ENCODE measurements around the gene ARHGAP24.

ARHGAP24 gene

DNA sequence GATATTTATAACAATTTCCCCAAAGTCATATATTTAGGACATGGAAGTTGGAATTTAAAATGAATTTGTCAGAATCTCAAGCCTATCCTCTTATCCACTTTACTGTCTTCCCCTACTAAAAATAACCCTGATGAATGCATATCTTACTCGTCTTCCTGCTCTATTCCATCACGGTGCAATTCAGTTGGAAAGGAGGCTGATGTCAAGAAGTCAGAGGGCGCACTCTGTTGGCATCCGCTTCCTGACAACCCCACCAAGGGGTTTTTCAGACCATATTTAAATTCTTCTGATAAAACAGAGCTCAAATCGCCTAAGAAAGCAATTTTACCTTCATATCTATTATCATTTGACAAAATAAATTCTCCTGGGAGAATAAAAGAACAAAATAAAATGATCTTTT lies 233.5 kb downstream of the ARHGAP24 start:
- no peak for DNase-seq

DNA sequence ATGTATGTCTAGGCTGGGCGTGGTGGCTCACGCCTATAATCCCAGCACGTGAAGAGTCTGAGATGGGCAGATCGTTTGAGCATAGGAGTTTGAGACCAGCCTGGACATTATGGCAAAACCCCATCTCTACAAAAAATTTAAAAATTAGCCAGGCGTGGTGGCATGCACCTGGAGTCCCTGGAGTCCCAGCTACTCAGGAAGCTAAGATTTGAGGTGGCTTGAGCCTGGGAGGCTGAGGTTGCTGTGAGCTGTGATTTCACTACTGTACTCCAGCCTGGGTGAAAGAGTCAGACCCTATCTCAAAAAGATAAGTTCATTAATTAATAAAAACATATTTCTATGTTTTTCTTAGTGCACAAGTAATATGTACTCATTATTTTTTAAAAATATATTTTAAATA lies 238.1 kb downstream of the ARHGAP24 start:
- no peak for DNase-seq

DNA sequence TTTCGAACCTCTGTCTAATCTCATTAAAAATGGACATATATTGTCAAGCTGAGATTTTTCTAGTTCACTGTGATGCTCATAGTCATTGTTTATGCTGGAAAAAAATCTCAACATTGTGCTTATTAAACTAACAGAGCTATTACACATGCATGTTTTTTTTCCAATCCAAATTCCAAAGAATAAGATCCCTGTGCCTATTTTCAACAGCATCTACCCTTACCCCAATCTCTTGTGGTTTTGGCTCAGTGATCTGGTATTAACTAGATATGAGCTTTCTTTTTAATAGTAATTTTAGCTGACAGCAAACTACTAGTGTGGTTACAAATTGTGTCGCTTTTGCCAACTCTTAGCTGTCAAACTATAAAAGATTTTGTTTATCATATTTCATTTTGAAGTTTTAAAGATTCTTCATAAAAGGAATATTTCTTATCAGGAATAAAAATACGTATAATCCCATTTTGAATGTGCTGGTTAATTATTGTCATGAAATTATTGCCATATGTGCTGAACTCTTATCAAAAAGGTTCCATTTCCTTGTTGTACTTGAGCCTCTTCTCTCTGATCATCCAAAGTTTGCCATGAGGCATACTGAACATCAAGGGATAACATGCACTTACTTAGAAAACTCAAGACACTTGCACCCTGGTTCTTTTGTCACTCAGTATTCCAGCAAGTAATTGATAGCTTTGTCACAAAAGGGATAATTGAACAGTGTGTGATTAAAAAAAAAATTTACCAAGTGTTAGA lies 241.2 kb downstream of the ARHGAP24 start:
- DNase-seq = no peak

DNA sequence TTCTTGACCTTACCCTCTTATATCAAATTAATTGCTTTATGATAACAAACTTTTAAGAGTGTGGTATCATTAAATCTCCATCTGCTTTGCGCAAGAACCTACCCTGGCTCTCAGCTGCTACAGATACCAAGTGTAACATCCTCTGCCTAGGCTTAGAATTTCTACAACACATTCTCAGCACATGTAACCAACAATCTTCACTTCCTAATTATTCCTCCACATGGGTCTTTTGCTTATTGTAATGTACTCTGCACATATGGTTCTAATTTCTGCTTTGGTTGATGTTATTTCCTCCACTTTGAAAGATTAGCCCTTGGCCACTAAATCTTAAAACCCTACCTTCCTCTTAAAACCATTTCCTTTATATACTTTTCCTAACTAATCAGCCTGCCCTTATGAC lies 242.4 kb downstream of the ARHGAP24 start:
- DNase-seq = no peak

DNA sequence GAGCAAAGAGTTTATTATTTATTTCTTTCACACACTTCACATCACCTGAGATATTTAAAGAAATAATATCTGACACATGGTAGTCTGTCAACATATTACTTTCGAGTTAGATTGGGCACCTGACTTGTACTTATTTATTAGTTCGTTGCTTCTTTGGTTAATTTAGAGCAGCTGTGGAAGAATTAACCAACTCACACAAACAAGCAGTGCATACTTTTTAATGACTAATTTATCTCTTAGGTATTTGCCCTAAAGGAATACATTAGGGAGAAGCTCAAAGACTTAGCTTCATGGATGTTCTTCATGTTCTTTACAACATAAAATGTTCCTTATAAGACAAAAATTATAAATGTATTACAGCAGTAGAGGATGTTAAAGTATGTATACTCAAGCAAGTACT lies 242.9 kb downstream of the ARHGAP24 start:
- no peak for DNase-seq

DNA sequence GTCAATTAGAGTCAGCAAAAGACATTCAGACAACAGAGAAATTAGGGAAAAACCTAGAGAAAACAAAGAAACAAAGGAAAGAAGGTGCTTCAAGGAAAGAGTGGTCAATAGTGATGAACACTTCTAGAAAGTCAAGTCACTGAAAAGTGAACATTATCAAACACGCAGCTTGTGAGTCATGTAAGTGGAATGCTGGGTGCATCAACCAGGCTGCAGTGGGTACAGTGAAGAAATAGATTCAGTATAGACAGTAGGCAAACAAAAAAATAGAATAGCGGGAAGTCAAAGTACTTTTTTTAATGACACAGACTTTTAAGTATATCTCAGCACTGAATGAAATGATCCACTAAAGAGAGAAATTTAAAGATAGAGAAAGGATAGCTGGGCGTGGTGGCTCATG lies 245.8 kb downstream of the ARHGAP24 start:
- no peak for DNase-seq

DNA sequence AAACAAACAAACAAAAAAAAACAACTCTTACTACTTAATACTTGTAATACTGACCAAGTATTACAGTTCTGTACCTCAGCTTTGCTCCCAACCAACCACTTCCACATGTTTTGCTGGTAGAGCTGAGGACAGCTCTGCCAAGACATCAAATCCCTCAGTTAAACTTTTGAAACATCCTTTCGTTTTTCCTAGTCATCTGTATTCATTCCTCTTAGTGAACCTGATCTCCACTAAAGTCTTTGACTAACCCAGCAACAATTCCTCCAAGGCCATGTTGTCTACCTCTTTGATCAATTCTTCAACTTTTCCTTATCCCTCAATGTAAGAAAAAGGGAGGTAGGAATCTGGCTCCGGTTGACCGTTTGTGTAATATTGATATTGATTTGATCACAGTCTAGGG lies 247.5 kb downstream of the ARHGAP24 start:
- no peak for DNase-seq

DNA sequence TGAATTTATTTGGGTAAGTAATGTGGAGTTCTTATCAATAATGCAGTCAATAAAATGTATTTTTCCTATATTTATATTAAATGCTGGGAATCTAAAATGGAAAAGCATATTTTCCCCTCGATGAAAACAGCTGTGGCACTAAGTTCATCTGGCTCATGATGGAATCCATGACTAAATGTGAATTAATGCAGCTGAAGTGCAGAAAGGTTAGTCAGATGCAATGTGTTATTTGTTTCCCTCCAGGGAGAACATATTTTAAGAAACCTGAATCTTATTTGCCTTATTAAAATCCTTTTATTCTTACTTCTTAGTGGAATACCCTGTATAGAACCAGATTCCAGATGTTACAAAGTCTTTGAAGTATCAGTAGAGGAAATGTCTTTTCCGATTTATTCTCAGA lies 247.9 kb downstream of the ARHGAP24 start:
- no peak for DNase-seq

DNA sequence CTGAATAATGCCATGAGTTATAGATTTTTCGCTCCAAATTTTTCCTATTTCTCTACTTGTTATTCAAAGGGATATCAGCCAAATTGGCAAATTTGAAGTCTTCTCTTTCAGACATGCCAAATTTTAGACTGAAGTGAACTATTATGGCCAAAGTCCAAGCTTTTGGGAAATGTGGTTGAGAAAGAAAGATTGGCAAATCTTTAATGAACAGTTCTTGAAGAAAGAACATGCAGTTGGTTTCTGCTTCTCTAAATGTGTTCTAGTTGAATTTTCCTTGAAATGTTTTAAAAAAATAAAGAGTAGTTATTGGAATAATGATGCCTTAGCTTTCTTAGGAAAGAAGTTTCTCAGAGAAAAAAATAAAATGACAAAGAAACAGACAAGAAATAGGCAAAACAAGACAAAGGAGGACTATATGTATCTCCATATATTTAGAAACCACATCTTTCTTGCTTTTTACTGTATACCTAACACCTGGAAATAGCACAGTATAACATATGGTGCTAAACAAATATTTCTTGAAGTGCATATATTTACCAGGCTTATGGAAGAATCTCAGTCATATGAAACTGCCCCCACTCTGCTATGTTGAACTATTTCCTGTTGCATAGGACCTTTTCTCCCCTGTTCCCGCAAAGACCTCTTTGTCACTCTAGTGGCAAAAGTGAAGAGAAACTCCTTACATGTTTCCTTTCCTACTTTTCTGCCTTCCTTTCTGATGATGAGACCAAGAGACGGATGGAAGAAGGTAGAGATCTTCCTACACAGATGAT lies 250.0 kb downstream of the ARHGAP24 start:
- DNase-seq = peak; percentile 51

DNA sequence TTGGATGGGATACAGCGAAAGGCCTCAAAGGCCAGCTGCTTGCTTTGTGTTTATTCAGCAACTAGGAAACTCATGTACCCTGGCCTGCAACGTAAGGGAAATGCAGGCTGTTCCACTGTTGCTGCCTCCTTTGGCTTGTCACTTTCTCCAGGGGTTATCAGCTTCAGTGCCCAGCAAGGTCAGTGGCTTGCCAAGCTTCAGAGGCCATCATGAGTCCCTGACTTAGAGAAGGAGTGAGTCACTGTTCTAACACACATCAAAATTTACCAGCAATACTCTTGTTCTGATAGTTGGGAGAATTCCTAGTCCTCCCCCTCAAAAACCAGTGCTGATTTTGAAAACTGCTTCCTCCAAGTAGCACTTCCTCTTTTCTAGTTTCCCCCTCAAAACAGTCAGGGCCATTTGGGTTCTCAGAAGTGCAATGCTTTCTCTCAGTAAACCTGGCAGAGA lies 250.8 kb downstream of the ARHGAP24 start:
- DNase-seq = peak; percentile 93

DNA sequence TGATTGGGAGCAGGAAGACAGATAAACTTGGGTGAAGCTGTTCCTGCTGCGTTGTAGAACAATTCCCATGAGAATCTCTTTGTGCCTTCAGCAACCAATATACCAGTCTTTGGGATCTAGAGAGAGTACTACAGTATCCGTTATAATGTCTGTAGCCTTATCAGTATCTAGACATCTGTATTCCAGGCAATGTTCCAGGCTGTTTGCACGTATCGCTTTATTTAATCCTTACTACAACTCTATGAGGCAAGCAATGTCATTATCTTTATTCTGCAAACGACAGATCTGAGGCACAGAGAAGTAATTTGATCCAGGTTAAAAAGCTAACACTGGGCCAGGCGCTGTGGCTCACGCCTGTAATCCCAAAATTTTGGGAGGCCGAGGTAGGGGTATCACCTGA lies 251.6 kb downstream of the ARHGAP24 start:
- no peak for DNase-seq

DNA sequence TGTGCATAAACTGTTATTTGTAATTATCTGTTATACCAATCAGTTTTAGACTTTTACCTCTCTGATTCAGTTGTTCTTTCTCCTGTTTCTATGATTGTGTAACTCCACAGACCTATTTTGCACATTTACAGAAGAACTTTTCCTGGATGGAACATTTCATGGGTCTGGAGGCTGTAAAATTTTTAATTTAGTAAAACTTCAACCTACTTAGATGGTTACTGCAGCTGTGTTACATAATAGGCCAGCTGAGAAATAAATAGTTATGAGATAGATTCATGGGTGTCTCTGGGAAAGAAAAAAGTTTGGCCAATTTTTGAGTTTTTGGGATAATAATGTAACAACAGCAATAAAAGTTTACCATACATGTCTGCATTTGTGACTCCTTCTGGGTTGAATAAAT lies 253.5 kb downstream of the ARHGAP24 start:
- no peak for DNase-seq

DNA sequence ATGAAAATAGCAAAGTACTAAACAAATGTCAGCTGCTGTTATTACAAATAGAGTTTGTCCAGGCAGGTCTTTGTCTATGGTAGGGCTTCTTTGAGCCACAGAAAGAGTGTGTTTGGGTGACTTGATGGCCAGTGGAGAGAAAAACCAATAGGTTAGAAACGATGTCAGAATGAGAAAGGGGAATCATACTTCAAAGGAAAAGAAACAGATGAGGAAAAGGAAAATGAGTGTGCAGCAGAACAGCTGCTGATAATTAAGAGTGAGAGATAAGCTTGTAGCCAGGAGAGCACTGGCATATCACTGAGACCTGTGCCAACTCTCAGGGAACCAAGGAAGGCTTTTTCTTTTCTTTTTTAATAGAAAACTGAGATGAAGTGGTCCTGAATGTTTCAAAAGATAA lies 257.2 kb downstream of the ARHGAP24 start:
- DNase-seq = no peak

DNA sequence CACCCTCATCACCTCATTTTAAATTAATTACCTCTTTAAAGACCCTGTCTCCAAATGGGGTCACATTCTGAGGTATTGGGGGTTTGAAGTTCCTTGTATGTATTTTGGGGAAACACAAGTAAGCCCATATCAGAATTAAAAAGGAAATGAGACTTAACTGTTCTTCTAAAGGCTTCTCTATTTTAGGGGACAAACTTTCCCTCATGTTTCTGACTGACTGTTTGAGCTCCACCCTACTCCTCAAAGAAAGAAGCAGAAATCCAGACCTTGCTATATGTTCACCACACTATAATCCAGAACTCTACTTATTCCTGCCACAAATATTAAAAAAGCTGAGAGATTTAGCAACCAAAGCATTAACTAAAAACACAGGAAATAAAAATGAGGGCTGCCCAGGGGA lies 258.8 kb downstream of the ARHGAP24 start:
- peak; percentile 52 for DNase-seq

DNA sequence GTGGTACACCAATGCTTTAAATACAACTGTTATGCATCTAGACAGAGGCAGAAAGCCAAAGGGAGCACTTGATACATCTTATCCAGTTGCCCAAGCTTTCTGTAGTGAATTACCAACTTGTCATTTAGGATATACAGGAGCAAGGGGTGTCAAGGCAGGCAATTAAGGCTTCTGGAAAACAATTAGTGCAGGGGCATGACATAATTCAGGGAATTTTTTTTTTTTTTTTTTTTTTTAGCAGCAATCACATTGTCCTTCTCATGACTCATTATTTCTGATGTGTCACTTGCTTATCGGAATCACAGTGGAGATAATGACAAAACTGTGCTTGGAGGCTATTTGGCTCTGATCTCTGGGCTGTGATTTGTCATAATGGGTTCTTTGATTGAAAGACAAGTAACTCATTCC lies 259.5 kb downstream of the ARHGAP24 start:
- DNase-seq = peak; percentile 84

DNA sequence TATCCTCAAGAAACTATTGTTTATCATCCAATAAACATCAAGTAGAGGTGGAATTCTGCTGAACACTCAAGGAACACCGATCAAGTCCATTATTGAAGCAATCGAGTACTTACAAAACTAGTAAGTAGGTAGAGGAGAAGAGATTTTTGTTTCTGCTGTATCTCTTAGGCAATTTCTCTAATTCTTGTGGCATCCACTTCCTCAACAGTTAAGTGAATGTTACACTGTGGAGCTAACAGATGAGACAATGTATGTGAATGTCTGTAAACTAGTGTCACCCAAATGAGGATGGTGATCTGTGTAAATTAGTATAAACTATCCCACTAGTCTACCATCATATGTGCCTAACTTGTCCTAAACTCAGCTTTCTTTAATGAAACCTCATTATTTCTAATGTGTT lies 261.6 kb downstream of the ARHGAP24 start:
- peak; percentile 63 for DNase-seq

DNA sequence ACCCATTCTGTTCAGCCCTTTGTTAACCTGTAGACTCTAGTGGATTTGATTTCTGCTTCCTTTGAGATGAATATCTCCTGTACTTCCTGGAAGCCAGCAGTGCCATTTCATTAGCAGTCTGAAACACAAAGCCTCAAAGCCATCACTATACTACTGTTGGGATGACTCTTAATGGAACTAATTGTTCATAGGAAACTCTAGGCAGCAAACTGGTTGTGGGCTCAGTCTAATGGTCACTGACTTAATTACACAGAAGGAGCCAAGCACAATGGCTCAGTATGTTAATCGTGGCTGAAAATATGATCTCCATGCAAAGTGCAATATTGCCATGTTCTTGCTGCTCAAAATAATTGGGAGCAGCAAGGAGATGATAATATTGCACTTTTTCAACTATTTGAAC lies 262.3 kb downstream of the ARHGAP24 start:
- DNase-seq = no peak

DNA sequence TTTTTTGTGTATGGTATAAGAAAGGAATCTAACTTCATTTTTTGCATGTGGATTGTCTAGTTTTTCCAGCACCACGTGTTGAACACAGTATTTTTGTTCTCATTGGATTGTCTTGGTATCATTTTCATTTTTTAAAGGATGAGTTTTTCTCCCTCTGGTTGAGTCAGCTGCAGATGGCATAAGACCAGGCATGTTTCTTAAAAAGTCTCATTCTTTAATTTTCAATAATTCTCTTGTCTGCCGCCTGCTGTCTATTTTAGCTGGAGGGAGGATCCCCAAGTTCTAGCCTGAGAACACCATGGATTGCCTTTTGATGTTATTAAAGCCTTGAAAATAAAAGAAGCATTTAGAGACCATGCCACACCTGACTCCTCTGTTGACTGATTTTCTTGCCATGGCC lies 263.8 kb downstream of the ARHGAP24 start:
- no peak for DNase-seq

DNA sequence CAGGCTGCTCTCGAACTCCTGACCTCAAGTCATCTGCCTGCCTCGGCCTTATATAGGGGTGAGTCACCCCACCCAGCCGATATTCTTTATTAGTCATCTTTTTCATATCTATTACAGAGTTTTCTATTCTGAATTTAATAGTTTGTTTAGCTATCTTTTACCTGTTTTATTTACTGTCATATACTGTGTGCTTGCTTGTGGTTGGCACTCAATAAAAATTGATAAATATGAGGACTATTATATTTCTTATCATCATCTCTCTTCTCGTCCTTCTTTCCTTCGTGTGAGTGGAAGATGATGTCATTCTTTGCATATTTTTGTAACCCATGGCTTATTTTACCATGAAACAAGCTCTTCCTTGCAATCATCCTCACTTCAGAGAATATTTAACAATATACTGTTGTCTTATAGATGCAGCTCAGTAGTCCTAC lies 265.5 kb downstream of the ARHGAP24 start:
- DNase-seq = peak; percentile 37

DNA sequence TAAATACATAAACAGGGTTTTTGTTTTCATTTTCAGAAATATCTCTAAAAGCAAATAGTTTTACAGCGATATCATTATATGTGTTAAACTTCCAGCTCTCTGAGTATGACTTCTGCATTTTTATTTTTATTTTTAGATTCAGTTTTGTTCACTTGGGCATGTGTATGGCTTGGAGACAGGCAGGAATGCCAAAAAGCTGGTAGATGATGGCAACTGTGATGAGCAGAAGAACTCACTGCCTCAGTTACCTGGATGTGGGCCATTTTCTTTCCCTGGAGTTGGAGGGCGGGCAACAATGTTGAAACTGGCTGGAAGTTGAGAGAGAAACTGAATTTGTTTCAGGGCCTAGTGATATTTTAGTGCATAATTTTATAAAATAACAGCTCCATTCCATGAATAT lies 266.4 kb downstream of the ARHGAP24 start:
- DNase-seq = peak; percentile 55

DNA sequence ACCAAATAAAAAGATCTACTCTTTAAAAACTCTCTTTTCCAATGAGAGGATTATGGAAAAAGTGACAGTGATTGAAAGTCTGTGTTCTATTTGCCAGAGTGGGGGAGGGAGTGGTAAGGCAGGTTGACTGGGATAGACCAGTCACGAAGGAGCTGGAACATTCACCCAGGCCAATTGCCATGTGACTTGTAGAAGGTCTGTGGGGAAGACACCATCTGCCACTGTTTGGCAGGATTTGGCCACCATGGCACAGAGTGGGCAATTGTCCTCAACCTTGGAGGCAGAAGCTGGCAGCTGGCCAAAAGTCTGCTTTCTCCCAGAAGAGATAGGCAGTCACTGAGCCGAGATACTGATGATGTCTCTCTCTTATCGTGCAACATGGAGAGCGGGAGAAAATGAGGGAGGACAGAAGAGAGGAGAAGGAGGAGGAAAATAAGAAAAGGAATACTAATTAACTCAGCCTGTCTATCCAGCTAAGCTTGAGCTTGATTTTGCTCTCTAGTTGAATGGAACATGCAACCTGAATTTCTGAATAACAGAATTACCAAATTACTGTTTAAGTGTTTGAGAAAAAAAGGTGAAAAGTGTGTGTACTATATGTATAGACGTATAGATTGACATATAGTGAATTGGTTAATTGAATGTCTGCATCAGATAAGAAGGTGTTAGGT lies 267.1 kb downstream of the ARHGAP24 start:
- DNase-seq = no peak

DNA sequence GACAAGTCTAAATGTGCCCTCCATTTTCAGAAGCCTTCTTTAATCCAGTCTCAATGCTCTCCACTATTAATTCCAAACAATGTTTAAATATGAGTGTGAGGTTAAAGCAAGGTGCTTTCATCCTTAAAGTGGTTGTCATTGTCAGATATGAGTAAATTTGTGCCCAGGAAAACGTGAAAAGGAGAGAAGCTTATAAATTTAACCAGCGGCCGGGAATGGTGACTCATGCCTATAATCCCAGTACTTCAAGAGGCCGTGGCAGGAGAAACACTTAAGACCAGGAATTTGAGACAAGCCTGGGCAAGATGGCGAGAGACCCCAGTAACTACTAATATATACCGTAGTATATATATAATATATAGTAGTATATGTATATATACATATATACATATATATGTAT lies 270.0 kb downstream of the ARHGAP24 start:
- DNase-seq = no peak

DNA sequence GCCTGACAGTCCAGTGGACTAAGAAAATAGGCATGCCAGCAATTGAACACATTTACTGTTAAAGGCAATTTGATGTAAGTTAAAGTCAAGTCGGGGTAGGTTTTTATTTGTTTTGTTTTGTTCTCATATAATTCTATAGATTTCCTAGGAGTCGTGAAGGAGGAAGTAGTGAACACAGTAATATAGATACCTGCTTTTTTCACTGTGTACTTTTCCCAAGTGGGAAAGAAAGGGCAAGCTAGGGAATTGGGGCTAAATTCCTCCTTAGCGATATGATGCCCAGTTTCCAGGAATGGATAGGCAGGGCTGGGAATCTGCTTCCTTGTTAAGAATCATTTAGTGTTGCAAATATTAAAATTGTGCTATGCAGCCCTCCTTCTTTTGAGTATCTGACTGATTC lies 271.0 kb downstream of the ARHGAP24 start:
- no peak for DNase-seq

Data from suppressor macrophage treated with lipopolysaccharide for 4 hours (primary cell).